ENCODE measurements around the gene CPAMD8.
A peak's percentile ranks its signal among the peaks of the same experiment; 100 is the strongest.

Gene CPAMD8

DNA sequence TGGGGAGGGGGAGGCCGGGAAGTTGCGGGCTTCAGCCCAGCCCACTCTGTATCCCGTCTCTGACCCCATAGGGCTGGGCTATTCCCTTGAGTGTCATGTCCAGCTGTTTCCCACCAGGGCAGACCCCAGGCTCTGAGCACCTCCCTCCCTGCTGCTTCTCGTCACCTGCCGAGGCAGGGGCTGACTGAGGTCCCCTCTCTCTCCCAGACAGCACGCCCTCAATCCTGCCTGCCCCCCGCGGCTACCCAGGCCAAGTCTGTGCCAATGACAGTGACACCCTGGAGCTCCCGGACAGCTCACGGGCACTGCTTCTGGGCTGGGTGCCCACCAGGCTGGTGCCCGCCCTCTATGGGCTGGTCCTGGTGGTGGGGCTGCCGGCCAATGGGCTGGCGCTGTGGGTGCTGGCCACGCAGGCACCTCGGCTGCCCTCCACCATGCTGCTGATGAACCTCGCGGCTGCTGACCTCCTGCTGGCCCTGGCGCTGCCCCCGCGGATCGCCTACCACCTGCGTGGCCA lies 137.2 kb downstream of the CPAMD8 start:
- DNase-seq (ENCODE audit: low read depth) = no peak
- H3K4me3 ChIP-seq (ENCODE audit: low read depth, low read length) = no peak overlapping the region

DNA sequence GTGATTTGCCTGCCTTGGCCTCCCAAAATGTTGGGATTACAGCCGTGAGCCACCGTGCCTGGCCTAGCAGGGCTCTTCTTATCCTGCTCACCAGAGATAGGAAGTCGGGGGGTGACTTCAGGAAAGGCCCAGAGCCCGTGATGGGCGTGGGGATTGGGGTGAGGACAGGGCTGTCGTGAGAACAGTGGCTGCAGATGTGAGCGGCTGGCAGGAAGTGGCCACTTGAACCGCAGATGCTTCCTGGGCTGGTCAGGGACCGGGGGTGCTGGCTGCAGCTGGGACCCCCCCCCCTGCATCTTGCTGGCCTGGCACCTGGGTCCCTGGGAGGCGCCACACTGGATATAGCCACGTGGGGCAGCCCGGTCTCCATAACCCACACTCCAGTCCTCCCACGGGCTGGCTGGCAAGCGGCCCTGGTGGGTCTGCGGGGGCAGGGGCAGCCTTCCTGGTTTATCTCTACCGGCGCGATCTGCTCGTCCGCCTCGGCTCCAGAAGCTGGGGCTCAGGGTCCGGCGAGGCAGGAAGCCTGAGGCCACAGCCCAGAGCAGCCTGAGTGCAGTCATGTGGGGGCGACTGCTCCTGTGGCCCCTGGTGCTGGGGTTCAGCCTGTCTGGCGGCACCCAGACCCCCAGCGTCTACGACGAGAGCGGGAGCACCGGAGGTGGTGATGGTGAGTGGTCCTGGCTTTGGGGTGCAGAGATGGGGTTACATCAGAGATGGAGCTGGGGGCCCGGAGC lies 137.8 kb downstream of the CPAMD8 start, which contains the start of gene F2RL3:
Gene F2RL3 (plus strand): TSS at position 371 of the 737 bp plus-strand sequence. CDS start 191 bp downstream, at position 562.
- no peak for TF ChIP-seq CTCF (conservative IDR thresholded peaks at IDR 0.05; ENCODE audit: low read depth, low read length)
- no peak for DNase-seq (ENCODE audit: low read depth)
- no peak within 1 kb of the TSS for H3K4me3 ChIP-seq (ENCODE audit: low read depth, low read length)

More for the DNA sequence above, 137.2 kb downstream of the CPAMD8 start:
- TF ChIP-seq CTCF (conservative IDR thresholded peaks at IDR 0.05; ENCODE audit: low read depth, low read length) = no peak

DNA sequence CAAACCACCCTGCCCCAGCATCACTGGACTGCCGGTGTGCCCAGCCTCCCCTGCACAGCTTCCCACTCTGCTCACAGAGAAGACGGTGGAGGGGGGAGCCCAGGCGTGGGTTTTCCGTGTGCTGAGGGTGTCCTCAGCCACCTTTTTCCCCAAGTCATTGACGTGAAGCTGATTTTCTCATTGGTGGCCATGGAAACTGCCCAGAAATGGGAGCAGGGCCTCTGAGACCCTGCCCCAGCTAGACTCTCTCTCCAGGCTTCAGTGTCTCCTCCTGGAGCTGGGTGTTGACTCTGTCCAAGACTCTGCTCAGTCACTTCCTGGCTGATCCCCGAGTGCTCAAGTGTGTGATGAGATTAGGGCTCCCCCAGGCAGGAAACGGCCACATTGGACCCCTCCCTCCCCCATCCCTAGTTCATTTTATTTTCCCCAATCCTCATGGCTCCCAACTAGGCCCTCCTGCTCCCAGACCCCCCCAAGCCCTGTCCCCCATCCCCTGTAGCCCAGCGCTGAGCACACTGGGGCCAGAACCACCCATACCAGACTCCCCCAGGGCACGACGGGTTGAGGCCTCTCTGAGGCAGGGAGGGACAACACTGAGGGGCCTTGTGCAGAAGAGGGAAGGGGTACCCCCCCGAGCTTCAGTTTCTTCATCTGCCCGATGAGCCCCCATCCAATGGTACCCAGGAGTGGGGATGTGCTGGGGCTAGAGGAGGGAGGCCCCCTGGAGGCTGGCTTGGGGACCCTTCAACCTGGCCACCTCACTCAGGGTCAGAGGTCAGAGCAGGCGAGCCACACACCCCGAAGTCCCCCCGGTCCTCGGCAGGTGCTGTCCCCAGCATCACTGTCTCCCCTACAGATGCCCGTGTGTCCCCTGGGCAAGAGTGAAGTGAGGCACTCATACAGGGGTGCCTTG lies 139.0 kb downstream of the CPAMD8 start:
- no peak for DNase-seq (ENCODE audit: low read depth)
- H3K4me3 ChIP-seq (ENCODE audit: low read depth, low read length) = no peak overlapping the region
- no peak for TF ChIP-seq CTCF (conservative IDR thresholded peaks at IDR 0.05; ENCODE audit: low read depth, low read length)

DNA sequence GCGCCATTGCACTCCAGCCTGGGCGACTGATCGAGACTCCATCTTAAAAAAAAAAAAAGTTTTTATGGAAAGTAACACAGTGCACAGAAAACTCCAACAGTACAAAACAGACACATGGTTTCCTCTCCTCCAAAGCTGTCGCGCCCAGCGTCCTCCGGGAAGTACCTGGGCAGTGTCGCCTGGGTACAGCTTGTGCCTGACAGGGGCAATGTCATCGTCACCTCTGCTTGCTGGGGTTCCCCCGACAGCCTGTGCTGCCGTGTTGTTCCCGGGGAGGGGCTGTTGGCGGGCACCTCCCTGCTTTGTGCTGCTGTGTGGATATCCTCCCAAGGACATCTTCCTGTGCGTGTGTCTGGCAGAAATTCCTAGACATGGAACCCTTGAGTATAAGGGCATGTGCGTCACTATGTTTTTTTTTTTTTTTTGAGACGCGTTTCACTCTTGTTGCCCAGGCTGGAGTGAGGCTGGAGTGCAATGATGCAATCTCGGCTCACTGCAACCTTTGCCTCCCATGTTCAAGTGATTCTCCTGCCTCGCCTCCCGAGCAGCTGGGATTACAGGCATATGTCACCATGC lies 140.2 kb downstream of the CPAMD8 start:
- no peak overlapping the region for H3K4me3 ChIP-seq (ENCODE audit: low read depth, low read length)
- peak; percentile 67 for DNase-seq (ENCODE audit: low read depth)
- no peak for TF ChIP-seq CTCF (conservative IDR thresholded peaks at IDR 0.05; ENCODE audit: low read depth, low read length)

- H3K4me3 ChIP-seq (ENCODE audit: low read depth, low read length) = no peak overlapping the region
- DNase-seq (ENCODE audit: low read depth) = no peak
- TF ChIP-seq CTCF (conservative IDR thresholded peaks at IDR 0.05; ENCODE audit: low read depth, low read length) = no peak
Observed at GRCh38 chr19:16885166-16885565, 141.4 kb downstream of the CPAMD8 start.

- no peak for TF ChIP-seq CTCF (conservative IDR thresholded peaks at IDR 0.05; ENCODE audit: low read depth, low read length)
- DNase-seq (ENCODE audit: low read depth) = no peak
- no peak overlapping the region for H3K4me3 ChIP-seq (ENCODE audit: low read depth, low read length)
Observed at GRCh38 chr19:16883522-16883921, 143.1 kb downstream of the CPAMD8 start.

All from choroid plexus epithelial cell (primary cell).